Measurements from ENCODE around the gene HM13.
A peak's percentile ranks its signal among the peaks of the same experiment; 100 is the strongest.
"Not testable (repeated sequence)": the region's sequence is repeated elsewhere in the genome, so short reads cannot be mapped to it uniquely, and the experiment has no call there.

Gene HM13

GRCh38 chr20:31572042-31572700 is 57.9 kb downstream of the HM13 start:
- Histone ChIP-seq H3K4me1 (ENCODE audit: insufficient read depth, low read length) (peaks cover 18% of the 10 kb centered on the region), H3K9me3 (ENCODE audit: control insufficient read depth, insufficient read depth, low read length) (no peaks in the 10 kb centered on the region), H3K36me3 (ENCODE audit: insufficient read depth, low read length) (0 out of 2 replicates have a peak, but pooled peaks cover 4% of the 10 kb centered on the region), H3K9ac (ENCODE audit: low read depth, low read length) (peak overlapping the region; percentile 72)

GRCh38 chr20:31572701-31573554 is 58.7 kb downstream of the HM13 start:
- H3K36me3 ChIP-seq (ENCODE audit: insufficient read depth, low read length): 0 out of 2 replicates have a peak, but pooled peaks cover 3% of the 10 kb centered on the region
- H3K9ac ChIP-seq (ENCODE audit: low read depth, low read length): peak overlapping the region; percentile 72
- H3K4me1 ChIP-seq (ENCODE audit: insufficient read depth, low read length): peaks cover 19% of the 10 kb centered on the region; the same call in 1 of the 2 replicates
- no peaks in the 10 kb centered on the region for H3K9me3 ChIP-seq (ENCODE audit: control insufficient read depth, insufficient read depth, low read length)

- H3K4me1 ChIP-seq (ENCODE audit: insufficient read depth, low read length): peaks cover 15% of the 10 kb centered on the region; the same call in 1 of the 2 replicates
- 0 out of 2 replicates have a peak, but pooled peaks cover 3% of the 10 kb centered on the region for H3K36me3 ChIP-seq (ENCODE audit: insufficient read depth, low read length)
- peak overlapping the region; percentile 72 for H3K9ac ChIP-seq (ENCODE audit: low read depth, low read length)
- no peaks in the 10 kb centered on the region for H3K9me3 ChIP-seq (ENCODE audit: control insufficient read depth, insufficient read depth, low read length)
Measured at GRCh38 chr20:31573555-31574321, 59.5 kb downstream of the HM13 start.

GRCh38 chr20:31574986-31575385 is 60.7 kb downstream of the HM13 start:
- H3K9ac ChIP-seq (ENCODE audit: low read depth, low read length); H3K36me3 ChIP-seq (ENCODE audit: insufficient read depth, low read length); H3K9me3 ChIP-seq (ENCODE audit: control insufficient read depth, insufficient read depth, low read length): not testable (repeated sequence)
- H3K4me1 ChIP-seq (ENCODE audit: insufficient read depth, low read length): peaks cover 17% of the 10 kb centered on the region

- Histone ChIP-seq H3K4me1 (ENCODE audit: insufficient read depth, low read length) (peaks cover 25% of the 10 kb centered on the region), H3K36me3 (ENCODE audit: insufficient read depth, low read length) (0 out of 2 replicates have a peak, but pooled peaks cover 3% of the 10 kb centered on the region), H3K9ac (ENCODE audit: low read depth, low read length) (no peak overlapping the region), H3K9me3 (ENCODE audit: control insufficient read depth, insufficient read depth, low read length) (no peaks in the 10 kb centered on the region)
Measured at GRCh38 chr20:31576751-31577150, 62.5 kb downstream of the HM13 start.

GRCh38 chr20:31577194-31577593 is 63.0 kb downstream of the HM13 start:
- H3K9ac ChIP-seq (ENCODE audit: low read depth, low read length): no peak overlapping the region
- H3K36me3 ChIP-seq (ENCODE audit: insufficient read depth, low read length): 0 out of 2 replicates have a peak, but pooled peaks cover 3% of the 10 kb centered on the region
- peaks cover 24% of the 10 kb centered on the region for H3K4me1 ChIP-seq (ENCODE audit: insufficient read depth, low read length)
- H3K9me3 ChIP-seq (ENCODE audit: control insufficient read depth, insufficient read depth, low read length): no peaks in the 10 kb centered on the region

- Histone ChIP-seq H3K4me1 (ENCODE audit: insufficient read depth, low read length) (peaks cover 20% of the 10 kb centered on the region), H3K9ac (ENCODE audit: low read depth, low read length) (peak overlapping the region; percentile 16; the same call in 1 of the 2 replicates), H3K36me3 (ENCODE audit: insufficient read depth, low read length) (0 out of 2 replicates have a peak, but pooled peaks cover 3% of the 10 kb centered on the region), H3K9me3 (ENCODE audit: control insufficient read depth, insufficient read depth, low read length) (no peaks in the 10 kb centered on the region)
Measured at GRCh38 chr20:31578448-31579138, 64.4 kb downstream of the HM13 start.

GRCh38 chr20:31579245-31579644 is 65.0 kb downstream of the HM13 start:
- H3K4me1 ChIP-seq (ENCODE audit: insufficient read depth, low read length): peaks cover 24% of the 10 kb centered on the region

GRCh38 chr20:31579941-31580651 is 65.9 kb downstream of the HM13 start:
- not testable (repeated sequence) for H3K9ac ChIP-seq (ENCODE audit: low read depth, low read length); H3K36me3 ChIP-seq (ENCODE audit: insufficient read depth, low read length); H3K9me3 ChIP-seq (ENCODE audit: control insufficient read depth, insufficient read depth, low read length)
- H3K4me1 ChIP-seq (ENCODE audit: insufficient read depth, low read length): peaks cover 25% of the 10 kb centered on the region

More at GRCh38 chr20:31579245-31579644, 65.0 kb downstream of the HM13 start:
- Histone ChIP-seq H3K9me3 (ENCODE audit: control insufficient read depth, insufficient read depth, low read length) (no peaks in the 10 kb centered on the region), H3K36me3 (ENCODE audit: insufficient read depth, low read length) (0 out of 2 replicates have a peak, but pooled peaks cover 3% of the 10 kb centered on the region), H3K9ac (ENCODE audit: low read depth, low read length) (peak overlapping the region; percentile 16; the same call in 1 of the 2 replicates)

GRCh38 chr20:31580706-31581105 is 66.5 kb downstream of the HM13 start:
- Histone ChIP-seq H3K9me3 (ENCODE audit: control insufficient read depth, insufficient read depth, low read length) (no peaks in the 10 kb centered on the region), H3K9ac (ENCODE audit: low read depth, low read length) (no peak overlapping the region), H3K36me3 (ENCODE audit: insufficient read depth, low read length) (0 out of 2 replicates have a peak, but pooled peaks cover 3% of the 10 kb centered on the region), H3K4me1 (ENCODE audit: insufficient read depth, low read length) (peaks cover 25% of the 10 kb centered on the region)

- Histone ChIP-seq H3K9ac (ENCODE audit: low read depth, low read length) (no peak overlapping the region), H3K4me1 (ENCODE audit: insufficient read depth, low read length) (peaks cover 29% of the 10 kb centered on the region), H3K36me3 (ENCODE audit: insufficient read depth, low read length) (0 out of 2 replicates have a peak, but pooled peaks cover 3% of the 10 kb centered on the region), H3K9me3 (ENCODE audit: control insufficient read depth, insufficient read depth, low read length) (no peaks in the 10 kb centered on the region)
Measured at GRCh38 chr20:31581391-31581790, 67.1 kb downstream of the HM13 start.

GRCh38 chr20:31587545-31588389 is 73.5 kb downstream of the HM13 start:
- Histone ChIP-seq H3K9me3 (ENCODE audit: control insufficient read depth, insufficient read depth, low read length) (no peaks in the 10 kb centered on the region), H3K36me3 (ENCODE audit: insufficient read depth, low read length) (no peaks in the 10 kb centered on the region), H3K4me1 (ENCODE audit: insufficient read depth, low read length) (peaks cover 23% of the 10 kb centered on the region), H3K9ac (ENCODE audit: low read depth, low read length) (peak overlapping the region; percentile 59)

Measured in ES-I3 (cell line).